ENCODE measurements around the gene GLRX5.

GLRX5 gene

GRCh38 chr14:95518045-95518751 lies 16.7 kb upstream of the GLRX5 start:
- Histone ChIP-seq H3K9ac (ENCODE audit: low read length in 2 of 2) (no peak overlapping the region), H3K27me3 (ENCODE audit: control insufficient read depth in 1 of 2, insufficient read depth in 2 of 2, low read length in 2 of 2) (peaks cover 23 to 33% of the 10 kb centered on the region in 2 donors), H3K36me3 (ENCODE audit: control insufficient read depth in 2 of 2, insufficient read depth in 2 of 2, low read length in 2 of 2) (peaks cover 0 to 2% of the 10 kb centered on the region in 2 donors), H3K27ac (ENCODE audit: low read length) (no peak overlapping the region), H3K4me1 (ENCODE audit: control insufficient read depth, insufficient read depth, low read length) (peaks cover 31% of the 10 kb centered on the region), H3K9me3 (ENCODE audit: control insufficient read depth in 2 of 2, low read length in 2 of 2) (no peaks in the 10 kb centered on the region), H3K4me3 (ENCODE audit: low read length in 2 of 2) (no peak overlapping the region)

DNA sequence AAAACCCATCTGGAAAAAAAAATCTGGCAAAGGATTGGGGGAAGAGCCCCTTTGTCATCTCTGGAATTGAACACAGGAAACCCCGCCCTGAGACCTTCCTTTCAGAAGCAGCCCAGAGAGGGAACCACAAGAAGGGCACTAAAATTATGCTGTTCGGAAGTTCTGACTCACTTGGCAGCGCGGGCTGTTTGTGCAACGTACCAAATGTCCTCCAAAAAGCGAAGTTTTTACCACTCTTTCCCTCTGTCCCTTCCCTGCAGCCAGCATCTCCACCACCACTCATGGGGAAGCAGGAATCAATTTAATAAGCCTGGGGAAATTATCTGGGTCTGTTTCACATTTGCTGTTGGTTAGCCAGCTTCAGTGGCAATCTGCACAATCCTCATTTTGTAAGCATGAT lies 15.2 kb upstream of the GLRX5 start:
- Histone ChIP-seq H3K4me1 (ENCODE audit: control insufficient read depth, insufficient read depth, low read length) (peaks cover 24% of the 10 kb centered on the region), H3K9ac (ENCODE audit: low read length in 2 of 2) (peak overlapping the region in 1 of 2 donors; percentile 13), H3K36me3 (ENCODE audit: control insufficient read depth in 2 of 2, insufficient read depth in 2 of 2, low read length in 2 of 2) (peaks cover 0 to 5% of the 10 kb centered on the region in 2 donors), H3K4me3 (ENCODE audit: low read length in 2 of 2) (no peak overlapping the region), H3K9me3 (ENCODE audit: control insufficient read depth in 2 of 2, low read length in 2 of 2) (no peaks in the 10 kb centered on the region), H3K27me3 (ENCODE audit: control insufficient read depth in 1 of 2, insufficient read depth in 2 of 2, low read length in 2 of 2) (peaks cover 16 to 27% of the 10 kb centered on the region in 2 donors), H3K27ac (ENCODE audit: low read length) (peak overlapping the region; percentile 24)

DNA sequence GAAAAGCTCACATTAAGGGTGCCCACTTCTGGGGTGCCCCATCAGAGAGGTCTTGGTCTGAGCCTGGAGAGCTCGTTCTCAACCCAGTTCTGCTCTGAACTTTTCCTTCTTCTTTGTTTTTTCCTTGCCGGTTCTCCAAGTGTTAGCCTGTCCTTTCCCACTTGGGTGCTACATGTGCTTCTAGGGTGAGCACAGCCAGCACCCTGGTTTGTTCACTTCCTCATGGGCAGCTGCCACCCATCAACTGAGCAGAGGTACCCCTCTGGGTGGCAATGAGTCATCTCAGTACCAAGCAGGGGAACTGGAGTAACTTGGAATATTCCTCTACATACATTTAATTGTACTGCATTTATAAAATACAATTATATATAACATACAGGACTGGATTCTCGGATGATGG lies 14.5 kb upstream of the GLRX5 start:
- Histone ChIP-seq H3K9me3 (ENCODE audit: control insufficient read depth in 2 of 2, low read length in 2 of 2) (no peaks in the 10 kb centered on the region), H3K27ac (ENCODE audit: low read length) (peak overlapping the region; percentile 24), H3K36me3 (ENCODE audit: control insufficient read depth in 2 of 2, insufficient read depth in 2 of 2, low read length in 2 of 2) (peaks cover 0 to 5% of the 10 kb centered on the region in 2 donors), H3K9ac (ENCODE audit: low read length in 2 of 2) (no peak overlapping the region), H3K27me3 (ENCODE audit: control insufficient read depth in 1 of 2, insufficient read depth in 2 of 2, low read length in 2 of 2) (peaks cover 10 to 21% of the 10 kb centered on the region in 2 donors), H3K4me3 (ENCODE audit: low read length in 2 of 2) (no peak overlapping the region), H3K4me1 (ENCODE audit: control insufficient read depth, insufficient read depth, low read length) (peaks cover 19% of the 10 kb centered on the region)

- Histone ChIP-seq H3K27ac (ENCODE audit: low read length) (no peak overlapping the region), H3K9me3 (ENCODE audit: control insufficient read depth in 2 of 2, low read length in 2 of 2) (no peaks in the 10 kb centered on the region), H3K4me3 (ENCODE audit: low read length in 2 of 2) (no peak overlapping the region), H3K27me3 (ENCODE audit: control insufficient read depth in 1 of 2, insufficient read depth in 2 of 2, low read length in 2 of 2) (peaks cover 8 to 14% of the 10 kb centered on the region in 2 donors), H3K4me1 (ENCODE audit: control insufficient read depth, insufficient read depth, low read length) (peaks cover 16% of the 10 kb centered on the region), H3K36me3 (ENCODE audit: control insufficient read depth in 2 of 2, insufficient read depth in 2 of 2, low read length in 2 of 2) (peaks cover 0 to 5% of the 10 kb centered on the region in 2 donors), H3K9ac (ENCODE audit: low read length in 2 of 2) (no peak overlapping the region)
These were observed 13.8 kb upstream of the GLRX5 start for GRCh38 chr14:95521001-95521400.

DNA sequence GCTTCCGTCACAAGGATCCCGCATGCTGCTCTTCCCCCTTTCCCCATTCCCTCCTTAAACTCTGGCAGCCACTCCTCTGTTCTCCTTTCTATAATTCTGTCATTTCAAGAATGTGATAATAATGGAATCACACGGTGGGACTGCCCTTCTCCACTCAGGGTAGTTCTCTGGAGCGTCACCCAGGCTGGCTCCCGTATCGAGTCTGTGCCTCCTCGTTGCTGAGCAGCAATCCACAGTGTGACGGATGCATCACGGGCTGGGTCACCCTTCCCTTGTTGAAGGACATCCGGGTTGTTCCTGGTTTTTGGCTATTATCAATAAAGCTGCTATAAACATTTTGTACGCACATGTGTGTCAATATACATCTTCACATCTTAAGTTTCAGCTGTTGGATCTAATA lies 12.7 kb upstream of the GLRX5 start:
- Histone ChIP-seq H3K36me3 (ENCODE audit: control insufficient read depth in 2 of 2, insufficient read depth in 2 of 2, low read length in 2 of 2) (peaks cover 0 to 5% of the 10 kb centered on the region in 2 donors), H3K9me3 (ENCODE audit: control insufficient read depth in 2 of 2, low read length in 2 of 2) (no peaks in the 10 kb centered on the region), H3K27ac (ENCODE audit: low read length) (no peak overlapping the region), H3K4me1 (ENCODE audit: control insufficient read depth, insufficient read depth, low read length) (peaks cover 17% of the 10 kb centered on the region), H3K9ac (ENCODE audit: low read length in 2 of 2) (no peak overlapping the region), H3K4me3 (ENCODE audit: low read length in 2 of 2) (no peak overlapping the region), H3K27me3 (ENCODE audit: control insufficient read depth in 1 of 2, insufficient read depth in 2 of 2, low read length in 2 of 2) (peaks cover 4 to 6% of the 10 kb centered on the region in 2 donors)

GRCh38 chr14:95522556-95522955 lies 12.3 kb upstream of the GLRX5 start:
- no peak overlapping the region for H3K4me3 ChIP-seq (ENCODE audit: low read length in 2 of 2)
- H3K4me1 ChIP-seq (ENCODE audit: control insufficient read depth, insufficient read depth, low read length), result peaks cover 16% of the 10 kb centered on the region
- no peak overlapping the region for H3K27ac ChIP-seq (ENCODE audit: low read length)
- H3K27me3 ChIP-seq (ENCODE audit: control insufficient read depth in 1 of 2, insufficient read depth in 2 of 2, low read length in 2 of 2), result peaks cover 0 to 1% of the 10 kb centered on the region in 2 donors
- no peak overlapping the region for H3K9ac ChIP-seq (ENCODE audit: low read length in 2 of 2)
- H3K36me3 ChIP-seq (ENCODE audit: control insufficient read depth in 2 of 2, insufficient read depth in 2 of 2, low read length in 2 of 2), result peaks cover 0 to 5% of the 10 kb centered on the region in 2 donors
- H3K9me3 ChIP-seq (ENCODE audit: control insufficient read depth in 2 of 2, low read length in 2 of 2), result no peaks in the 10 kb centered on the region

GRCh38 chr14:95523051-95523814 lies 11.6 kb upstream of the GLRX5 start:
- H3K4me1 ChIP-seq (ENCODE audit: control insufficient read depth, insufficient read depth, low read length), result peaks cover 17% of the 10 kb centered on the region
- no peak overlapping the region for H3K9ac ChIP-seq (ENCODE audit: low read length in 2 of 2)
- no peak overlapping the region for H3K27ac ChIP-seq (ENCODE audit: low read length)

GRCh38 chr14:95523815-95524448 lies 10.9 kb upstream of the GLRX5 start:
- Histone ChIP-seq H3K9ac (ENCODE audit: low read length in 2 of 2) (no peak overlapping the region), H3K27me3 (ENCODE audit: control insufficient read depth in 1 of 2, insufficient read depth in 2 of 2, low read length in 2 of 2) (no peaks in the 10 kb centered on the region), H3K27ac (ENCODE audit: low read length) (no peak overlapping the region), H3K4me1 (ENCODE audit: control insufficient read depth, insufficient read depth, low read length) (peaks cover 17% of the 10 kb centered on the region), H3K9me3 (ENCODE audit: control insufficient read depth in 2 of 2, low read length in 2 of 2) (no peaks in the 10 kb centered on the region), H3K4me3 (ENCODE audit: low read length in 2 of 2) (no peak overlapping the region), H3K36me3 (ENCODE audit: control insufficient read depth in 2 of 2, insufficient read depth in 2 of 2, low read length in 2 of 2) (peaks cover 0 to 5% of the 10 kb centered on the region in 2 donors)

More at GRCh38 chr14:95523051-95523814, 11.6 kb upstream of the GLRX5 start:
- Histone ChIP-seq H3K27me3 (ENCODE audit: control insufficient read depth in 1 of 2, insufficient read depth in 2 of 2, low read length in 2 of 2) (no peaks in the 10 kb centered on the region), H3K36me3 (ENCODE audit: control insufficient read depth in 2 of 2, insufficient read depth in 2 of 2, low read length in 2 of 2) (peaks cover 0 to 5% of the 10 kb centered on the region in 2 donors), H3K4me3 (ENCODE audit: low read length in 2 of 2) (no peak overlapping the region), H3K9me3 (ENCODE audit: control insufficient read depth in 2 of 2, low read length in 2 of 2) (no peaks in the 10 kb centered on the region)

- no peak overlapping the region for H3K9ac ChIP-seq (ENCODE audit: low read length in 2 of 2)
- H3K9me3 ChIP-seq (ENCODE audit: control insufficient read depth in 2 of 2, low read length in 2 of 2), result no peaks in the 10 kb centered on the region
- no peak overlapping the region for H3K4me3 ChIP-seq (ENCODE audit: low read length in 2 of 2)
- peaks cover 0 to 5% of the 10 kb centered on the region in 2 donors for H3K36me3 ChIP-seq (ENCODE audit: control insufficient read depth in 2 of 2, insufficient read depth in 2 of 2, low read length in 2 of 2)
- peaks cover 16% of the 10 kb centered on the region for H3K4me1 ChIP-seq (ENCODE audit: control insufficient read depth, insufficient read depth, low read length)
- H3K27me3 ChIP-seq (ENCODE audit: control insufficient read depth in 1 of 2, insufficient read depth in 2 of 2, low read length in 2 of 2), result no peaks in the 10 kb centered on the region
- no peak overlapping the region for H3K27ac ChIP-seq (ENCODE audit: low read length)
These were observed 9.9 kb upstream of the GLRX5 start for GRCh38 chr14:95524706-95525512.

DNA sequence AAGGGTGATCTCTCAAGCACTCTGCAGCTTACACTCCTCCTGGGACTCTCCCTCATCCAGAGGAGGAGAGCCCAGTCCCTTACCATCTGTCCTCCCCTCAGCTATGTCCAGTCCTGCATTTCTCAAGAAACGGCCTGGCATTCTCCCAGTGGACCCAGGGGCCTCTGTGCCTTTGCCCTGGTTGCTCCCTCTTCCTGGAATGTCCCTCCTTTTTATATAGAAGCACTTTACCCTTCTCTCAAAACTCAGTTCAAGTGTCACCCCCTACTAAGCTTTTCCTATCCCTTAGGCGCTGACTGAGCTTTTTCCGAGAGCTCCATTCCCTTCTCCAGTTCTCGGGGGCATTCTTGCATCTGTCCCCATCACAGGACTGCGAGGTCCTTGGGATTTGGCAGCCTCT lies 8.9 kb upstream of the GLRX5 start:
- Histone ChIP-seq H3K4me1 (ENCODE audit: control insufficient read depth, insufficient read depth, low read length) (peaks cover 13% of the 10 kb centered on the region), H3K9ac (ENCODE audit: low read length in 2 of 2) (no peak overlapping the region), H3K4me3 (ENCODE audit: low read length in 2 of 2) (no peak overlapping the region), H3K9me3 (ENCODE audit: control insufficient read depth in 2 of 2, low read length in 2 of 2) (no peaks in the 10 kb centered on the region), H3K27me3 (ENCODE audit: control insufficient read depth in 1 of 2, insufficient read depth in 2 of 2, low read length in 2 of 2) (no peaks in the 10 kb centered on the region), H3K36me3 (ENCODE audit: control insufficient read depth in 2 of 2, insufficient read depth in 2 of 2, low read length in 2 of 2) (peaks cover 0 to 8% of the 10 kb centered on the region in 2 donors), H3K27ac (ENCODE audit: low read length) (no peak overlapping the region)
